ENCODE data around the gene ORC6. TPM values are rescaled to one million over a fixed set of nuclear protein-coding genes. Genes with fewer than 3 reads are reported as not detected.

Gene ORC6
- total and polyA plus RNA-seq, 2 donors from 2014 or later = 0.94 to 1.5 TPM

DNA sequence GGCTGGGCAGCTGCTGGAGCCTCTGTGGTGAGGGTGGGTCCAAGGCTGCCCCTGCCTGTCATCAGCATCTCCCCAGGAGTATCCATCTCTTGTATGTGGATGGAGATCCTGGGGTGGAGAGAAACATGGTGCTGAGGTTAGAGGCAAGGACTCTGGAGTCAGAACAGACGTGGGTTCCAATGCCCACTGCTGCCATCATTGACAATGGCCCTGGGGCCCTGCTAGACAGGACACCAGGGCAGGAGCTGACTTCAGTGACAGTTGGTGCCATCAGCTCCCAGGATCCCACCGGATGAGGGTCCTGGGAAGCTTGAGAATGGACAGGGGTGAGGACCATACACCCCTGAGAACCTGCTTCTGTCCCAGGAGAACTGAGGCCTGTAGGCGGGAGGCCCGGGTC lies 43.1 kb downstream of the ORC6 start:
- Histone ChIP-seq H3K9me3 (ENCODE audit: control insufficient read depth in 2 of 3, insufficient read depth in 1 of 3, low read length in 3 of 3) (no peaks in the 10 kb centered on the region), H3K4me1 (ENCODE audit: control insufficient read depth in 2 of 3, insufficient read depth in 2 of 3, low read depth in 1 of 3, low read length in 3 of 3) (no peaks in the 10 kb centered on the region), H3K27me3 (ENCODE audit: control insufficient read depth, insufficient read depth, low read length) (no peaks in the 10 kb centered on the region), H3K9ac (ENCODE audit: low read length in 3 of 3) (no peak overlapping the region), H3K36me3 (ENCODE audit: control insufficient read depth in 2 of 3, insufficient read depth in 3 of 3, low read length in 3 of 3) (no peaks in the 10 kb centered on the region), H3K27ac (ENCODE audit: low read depth in 2 of 2, low read length in 2 of 2) (no peak overlapping the region), H3K4me3 (ENCODE audit: low read length in 3 of 3) (no peak overlapping the region)
- TF ChIP-seq, protein P1, sequence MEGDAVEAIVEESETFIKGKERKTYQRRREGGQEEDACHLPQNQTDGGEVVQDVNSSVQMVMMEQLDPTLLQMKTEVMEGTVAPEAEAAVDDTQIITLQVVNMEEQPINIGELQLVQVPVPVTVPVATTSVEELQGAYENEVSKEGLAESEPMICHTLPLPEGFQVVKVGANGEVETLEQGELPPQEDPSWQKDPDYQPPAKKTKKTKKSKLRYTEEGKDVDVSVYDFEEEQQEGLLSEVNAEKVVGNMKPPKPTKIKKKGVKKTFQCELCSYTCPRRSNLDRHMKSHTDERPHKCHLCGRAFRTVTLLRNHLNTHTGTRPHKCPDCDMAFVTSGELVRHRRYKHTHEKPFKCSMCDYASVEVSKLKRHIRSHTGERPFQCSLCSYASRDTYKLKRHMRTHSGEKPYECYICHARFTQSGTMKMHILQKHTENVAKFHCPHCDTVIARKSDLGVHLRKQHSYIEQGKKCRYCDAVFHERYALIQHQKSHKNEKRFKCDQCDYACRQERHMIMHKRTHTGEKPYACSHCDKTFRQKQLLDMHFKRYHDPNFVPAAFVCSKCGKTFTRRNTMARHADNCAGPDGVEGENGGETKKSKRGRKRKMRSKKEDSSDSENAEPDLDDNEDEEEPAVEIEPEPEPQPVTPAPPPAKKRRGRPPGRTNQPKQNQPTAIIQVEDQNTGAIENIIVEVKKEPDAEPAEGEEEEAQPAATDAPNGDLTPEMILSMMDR (IDR thresholded peaks at IDR 0.05; ENCODE audit: borderline replicate concordance, extremely low read depth, insufficient read depth) = no peak
- intact Hi-C loops (cut with DNase I) = no loop called here
- FAIRE-seq = no peak
- peak in 1 of 5 donors; percentile 29 for DNase-seq

DNA sequence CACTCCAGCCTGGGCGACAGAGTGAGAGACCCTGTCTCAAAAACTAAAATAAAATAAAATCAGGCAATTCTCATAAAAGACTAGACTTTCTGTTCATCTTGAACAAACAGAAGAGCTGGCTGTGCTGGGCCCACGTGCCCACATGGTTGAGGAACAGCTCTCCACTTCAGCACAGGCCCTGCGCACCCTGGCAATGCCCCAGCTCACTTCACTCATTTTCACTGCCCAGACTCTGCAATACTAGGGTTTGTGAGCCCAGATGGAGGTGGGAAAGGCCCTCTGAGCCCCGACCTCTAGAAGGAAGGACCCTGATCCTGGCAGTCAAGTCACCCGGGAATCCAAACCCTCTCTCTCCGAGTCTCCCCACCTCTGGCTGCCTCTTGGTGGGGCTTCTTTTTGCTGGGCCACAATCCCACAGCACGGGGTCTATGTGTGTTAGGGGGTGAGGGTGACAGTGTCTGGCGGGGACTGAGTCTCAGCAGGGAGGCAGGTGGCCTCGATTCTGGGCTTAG lies 43.9 kb downstream of the ORC6 start:
- DNase-seq (peak in 1 of 5 donors; percentile 27), FAIRE-seq (no peak)
- Histone ChIP-seq H3K9me3 (ENCODE audit: control insufficient read depth in 2 of 3, insufficient read depth in 1 of 3, low read length in 3 of 3) (no peaks in the 10 kb centered on the region), H3K4me3 (ENCODE audit: low read length in 3 of 3) (no peak overlapping the region), H3K4me1 (ENCODE audit: control insufficient read depth in 2 of 3, insufficient read depth in 2 of 3, low read depth in 1 of 3, low read length in 3 of 3) (no peaks in the 10 kb centered on the region), H3K27me3 (ENCODE audit: control insufficient read depth, insufficient read depth, low read length) (no peaks in the 10 kb centered on the region), H3K9ac (ENCODE audit: low read length in 3 of 3) (no peak overlapping the region), H3K36me3 (ENCODE audit: control insufficient read depth in 2 of 3, insufficient read depth in 3 of 3, low read length in 3 of 3) (no peaks in the 10 kb centered on the region), H3K27ac (ENCODE audit: low read depth in 2 of 2, low read length in 2 of 2) (no peak overlapping the region)
- TF ChIP-seq, protein P1 (IDR thresholded peaks at IDR 0.05; ENCODE audit: borderline replicate concordance, extremely low read depth, insufficient read depth) = no peak
- intact Hi-C loops (cut with DNase I) = no loop called here

DNA sequence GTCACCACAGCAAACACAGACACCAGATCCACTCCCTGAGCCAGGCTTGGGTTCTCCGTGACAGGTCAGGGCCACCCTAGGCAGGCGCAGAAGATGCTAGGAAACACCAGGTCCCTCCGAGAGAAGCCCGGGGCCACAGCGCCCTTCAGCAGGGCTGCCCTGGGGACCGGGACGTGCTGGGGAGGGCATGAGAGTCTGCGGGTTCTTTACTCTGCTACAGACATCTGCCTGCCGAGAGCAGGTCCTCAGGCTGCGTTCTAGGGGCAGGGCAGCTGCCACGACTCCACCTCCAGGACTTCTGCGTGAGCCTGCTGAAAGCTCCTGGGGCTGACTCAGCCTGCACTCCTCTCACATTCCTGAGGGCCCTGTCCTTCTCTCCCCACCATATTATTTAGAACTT lies 47.2 kb downstream of the ORC6 start:
- intact Hi-C loops (cut with DNase I) = no loop called here
- Histone ChIP-seq H3K27me3 (ENCODE audit: control insufficient read depth, insufficient read depth, low read length) (no peaks in the 10 kb centered on the region), H3K9ac (ENCODE audit: low read length in 3 of 3) (no peak overlapping the region), H3K36me3 (ENCODE audit: control insufficient read depth in 2 of 3, insufficient read depth in 3 of 3, low read length in 3 of 3) (no peaks in the 10 kb centered on the region), H3K27ac (ENCODE audit: low read depth in 2 of 2, low read length in 2 of 2) (no peak overlapping the region), H3K9me3 (ENCODE audit: control insufficient read depth in 2 of 3, insufficient read depth in 1 of 3, low read length in 3 of 3) (no peaks in the 10 kb centered on the region), H3K4me3 (ENCODE audit: low read length in 3 of 3) (no peak overlapping the region), H3K4me1 (ENCODE audit: control insufficient read depth in 2 of 3, insufficient read depth in 2 of 3, low read depth in 1 of 3, low read length in 3 of 3) (no peaks in the 10 kb centered on the region)
- DNase-seq = no peak
- no peak for FAIRE-seq
- TF ChIP-seq, protein P1 (IDR thresholded peaks at IDR 0.05; ENCODE audit: borderline replicate concordance, extremely low read depth, insufficient read depth) = no peak

GRCh38 chr16:46737621-46738214 lies 48.3 kb downstream of the ORC6 start:
- FAIRE-seq (no peak), DNase-seq (no peak)
- no peak overlapping the region for H3K9ac ChIP-seq (ENCODE audit: low read length in 3 of 3)
- TF ChIP-seq, protein P1 (IDR thresholded peaks at IDR 0.05; ENCODE audit: borderline replicate concordance, extremely low read depth, insufficient read depth) = no peak
- no peaks in the 10 kb centered on the region for H3K4me1 ChIP-seq (ENCODE audit: control insufficient read depth in 2 of 3, insufficient read depth in 2 of 3, low read depth in 1 of 3, low read length in 3 of 3)
- H3K4me3 ChIP-seq (ENCODE audit: low read length in 3 of 3) = no peak overlapping the region
- no peaks in the 10 kb centered on the region for H3K36me3 ChIP-seq (ENCODE audit: control insufficient read depth in 2 of 3, insufficient read depth in 3 of 3, low read length in 3 of 3)
- no peaks in the 10 kb centered on the region for H3K9me3 ChIP-seq (ENCODE audit: control insufficient read depth in 2 of 3, insufficient read depth in 1 of 3, low read length in 3 of 3)
- no peaks in the 10 kb centered on the region for H3K27me3 ChIP-seq (ENCODE audit: control insufficient read depth, insufficient read depth, low read length)
- intact Hi-C loops (cut with DNase I) = no loop called here
- H3K27ac ChIP-seq (ENCODE audit: low read depth in 2 of 2, low read length in 2 of 2) = no peak overlapping the region
